A673 (cell line): ENCODE results near the gene CD163L1. TPM values are rescaled to one million over a fixed set of nuclear protein-coding genes. Genes with fewer than 3 reads are reported as not detected.

Source experiments
- BruUV-seq: library from RNA; stranded (reverse); fragments of 400-500 nt; replicated peaks from 2 replicates; lab custom pipeline; 2021; lab: Mats Ljungman, UMichigan
- CTCF ChIA-PET: fragments of 300-600 bp; sonication (Branson Sonifier 250); formaldehyde crosslinking; loops from one replicate; lab custom pipeline; 2022; ENCODE audit warnings: antibody characterized with exemption; lab: Charles Lee
- POLR2A ChIA-PET: fragments of 300-600 bp; sonication (Branson Sonifier 250); formaldehyde crosslinking; loops from one replicate; lab custom pipeline; 2022; ENCODE audit warnings: antibody characterized with exemption; ENCODE audit not compliant: low non-redundant PET; lab: Charles Lee
- DNase-seq: peaks from one replicate; pipeline ENCODE4 v3.0.0-alpha.2; 2015; ENCODE audit warnings: low spot score
- H3K27ac ChIP-seq: fragments of 200-600 bp; sonication (generic); 2 replicates; pipeline ENCODE4 v1.5.1; 2016; ENCODE audit warnings: mixed run types, low read depth, mild to moderate bottlenecking, mixed read lengths, antibody characterized with exemption, low read length; ENCODE audit not compliant: poor library complexity, severe bottlenecking
- H3K27me3 ChIP-seq: fragments of 200-600 bp; sonication (generic); replicated peaks from 2 replicates; pipeline ENCODE4 v1.6.1; 2017; ENCODE audit warnings: mixed run types, low read depth, mild to moderate bottlenecking, mixed read lengths, antibody characterized with exemption, low read length; ENCODE audit not compliant: insufficient read depth, poor library complexity
- H3K36me3 ChIP-seq: fragments of 200-600 bp; sonication (generic); 2 replicates; pipeline ENCODE4 v1.6.1; 2016; ENCODE audit warnings: mixed run types, mild to moderate bottlenecking, mixed read lengths, antibody characterized with exemption, low read length; ENCODE audit not compliant: insufficient read depth, poor library complexity, severe bottlenecking
- H3K4me1 ChIP-seq: fragments of 200-600 bp; sonication (generic); 2 replicates; pipeline ENCODE4 v1.6.1; 2017; ENCODE audit warnings: mixed run types, mild to moderate bottlenecking, mixed read lengths, antibody characterized with exemption, low read length; ENCODE audit not compliant: insufficient read depth, poor library complexity, severe bottlenecking
- H3K4me3 ChIP-seq: fragments of 200-600 bp; sonication (generic); 2 replicates; pipeline ENCODE4 v1.5.1; 2016; ENCODE audit warnings: low read depth, mixed run types, mild to moderate bottlenecking, mixed read lengths, low read length; ENCODE audit not compliant: poor library complexity, severe bottlenecking
- H3K9me3 ChIP-seq: fragments of 200-600 bp; sonication (generic); 2 replicates; pipeline ENCODE4 v1.6.1; 2016; ENCODE audit warnings: mixed run types, low read depth, mild to moderate bottlenecking, mixed read lengths, antibody characterized with exemption, low read length; ENCODE audit not compliant: poor library complexity, severe bottlenecking
- EZH2 ChIP-seq: fragments of 200-600 bp; sonication (generic); IDR thresholded peaks from 2 replicates; pipeline ENCODE4 v1.6.1; 2017; ENCODE audit warnings: borderline replicate concordance, low read depth, mild to moderate bottlenecking, mixed read lengths, antibody characterized with exemption, low read length; ENCODE audit not compliant: poor library complexity, severe bottlenecking
- intact Hi-C: fragments of 100-400 bp; cut with micrococcal nuclease; formaldehyde crosslinking; loops from one replicate; pipeline ENCODE4 v1.10.0; 2022; ENCODE audit not compliant: unreplicated experiment
- total RNA-seq: library from RNA; stranded (reverse); gene quantifications from 2 replicates; pipeline ENCODE4 v1.2.3, GENCODE V29; 2021
- TF ChIP-seq, protein P1 (sequence below): fragments of 300-800, 200-600 bp; sonication (generic); conservative IDR thresholded peaks from 2 replicates; pipeline ENCODE4 v1.5.1; 2017; ENCODE audit warnings: low read depth, mild to moderate bottlenecking, antibody characterized with exemption, low read length, moderate library complexity, mixed read lengths

Gene CD163L1
- total RNA-seq, 1 experiment from 2014 or later, result 0.52 TPM

DNA sequence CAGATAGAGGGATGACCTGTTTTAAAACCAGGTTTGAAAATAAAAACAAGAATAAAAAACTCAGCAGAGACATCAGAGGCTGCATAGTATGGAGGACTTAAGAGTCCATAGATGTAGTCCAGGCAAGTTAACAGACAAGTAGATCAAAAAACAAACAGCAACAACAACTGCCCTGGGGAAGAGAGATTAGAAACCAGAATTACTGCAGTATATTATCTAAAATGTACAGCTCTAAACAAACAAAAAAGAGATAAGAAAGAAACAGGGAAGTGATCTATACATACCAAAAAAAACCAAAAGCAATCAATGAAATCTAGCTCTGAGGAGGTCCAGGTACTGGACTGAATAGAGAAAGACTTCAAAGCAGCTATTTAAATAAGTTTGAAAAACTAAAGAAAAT is 91.3 kb downstream of the CD163L1 start:
- ChIA-PET CTCF (no interaction called here), POLR2A (no interaction called here)
- BruUV-seq, result no TSS peak
- no peak overlapping the region for H3K4me3 ChIP-seq
- H3K9me3 ChIP-seq, result no peaks in the 10 kb centered on the region
- DNase-seq, result no peak
- intact Hi-C loops, result no loop called here
- no peaks in the 10 kb centered on the region for H3K36me3 ChIP-seq
- TF ChIP-seq EZH2, result no peak
- peaks cover 9% of the 10 kb centered on the region for H3K27me3 ChIP-seq
- peaks cover 6% of the 10 kb centered on the region for H3K4me1 ChIP-seq
- no peak overlapping the region for H3K27ac ChIP-seq

DNA sequence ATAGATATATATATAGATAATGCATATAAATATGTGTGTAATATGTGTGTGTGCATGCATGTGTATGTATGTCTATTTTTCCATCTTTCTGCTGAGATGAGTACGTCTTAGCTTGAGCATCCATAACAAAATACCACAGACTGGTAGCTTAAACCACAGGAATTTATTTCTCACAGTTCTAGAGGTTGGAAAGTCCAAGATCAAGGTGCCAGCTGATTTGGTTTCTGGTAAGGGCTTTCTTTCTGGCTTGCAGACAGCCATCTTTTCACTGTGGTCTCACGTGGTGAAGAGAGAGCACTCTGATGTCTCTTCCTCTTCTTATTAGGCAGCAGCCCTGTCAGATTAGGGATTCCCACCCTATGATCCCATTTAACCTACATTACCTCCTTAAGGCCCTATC is 92.8 kb downstream of the CD163L1 start:
- TF ChIP-seq, protein P1, sequence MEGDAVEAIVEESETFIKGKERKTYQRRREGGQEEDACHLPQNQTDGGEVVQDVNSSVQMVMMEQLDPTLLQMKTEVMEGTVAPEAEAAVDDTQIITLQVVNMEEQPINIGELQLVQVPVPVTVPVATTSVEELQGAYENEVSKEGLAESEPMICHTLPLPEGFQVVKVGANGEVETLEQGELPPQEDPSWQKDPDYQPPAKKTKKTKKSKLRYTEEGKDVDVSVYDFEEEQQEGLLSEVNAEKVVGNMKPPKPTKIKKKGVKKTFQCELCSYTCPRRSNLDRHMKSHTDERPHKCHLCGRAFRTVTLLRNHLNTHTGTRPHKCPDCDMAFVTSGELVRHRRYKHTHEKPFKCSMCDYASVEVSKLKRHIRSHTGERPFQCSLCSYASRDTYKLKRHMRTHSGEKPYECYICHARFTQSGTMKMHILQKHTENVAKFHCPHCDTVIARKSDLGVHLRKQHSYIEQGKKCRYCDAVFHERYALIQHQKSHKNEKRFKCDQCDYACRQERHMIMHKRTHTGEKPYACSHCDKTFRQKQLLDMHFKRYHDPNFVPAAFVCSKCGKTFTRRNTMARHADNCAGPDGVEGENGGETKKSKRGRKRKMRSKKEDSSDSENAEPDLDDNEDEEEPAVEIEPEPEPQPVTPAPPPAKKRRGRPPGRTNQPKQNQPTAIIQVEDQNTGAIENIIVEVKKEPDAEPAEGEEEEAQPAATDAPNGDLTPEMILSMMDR, result no peak
- no peak for TF ChIP-seq EZH2
- Histone ChIP-seq H3K36me3 (no peaks in the 10 kb centered on the region), H3K27me3 (no peaks in the 10 kb centered on the region), H3K27ac (no peak overlapping the region), H3K9me3 (no peaks in the 10 kb centered on the region), H3K4me1 (peaks cover 6% of the 10 kb centered on the region), H3K4me3 (no peak overlapping the region)
- POLR2A ChIA-PET, result no interaction called here
- intact Hi-C loops, result no loop called here
- CTCF ChIA-PET, result no interaction called here
- no TSS peak for BruUV-seq
- DNase-seq, result no peak

DNA sequence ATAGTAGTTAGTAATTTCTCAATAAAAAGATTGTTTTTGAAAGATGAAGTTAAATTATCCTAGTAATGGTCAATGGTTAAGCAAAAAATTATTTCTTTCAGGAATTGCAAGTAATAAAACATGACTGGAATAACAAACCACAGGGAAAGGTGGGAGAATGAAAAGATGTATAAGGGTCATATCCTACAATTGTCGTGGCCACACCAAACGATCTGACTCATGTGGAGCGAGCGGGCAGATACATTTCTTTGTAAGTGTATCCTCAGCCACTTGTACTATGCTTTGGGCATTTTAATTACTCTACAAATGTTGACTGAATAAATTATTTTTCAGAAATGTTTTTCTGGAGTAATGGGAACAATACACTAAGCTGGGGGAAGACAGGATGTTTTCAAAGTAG is 94.5 kb downstream of the CD163L1 start:
- TF ChIP-seq, protein P1, result no peak
- DNase-seq, result no peak
- H3K27me3 ChIP-seq, result no peaks in the 10 kb centered on the region
- BruUV-seq, result no TSS peak
- H3K36me3 ChIP-seq, result no peaks in the 10 kb centered on the region
- intact Hi-C loops, result no loop called here
- ChIA-PET POLR2A (no interaction called here), CTCF (no interaction called here)
- H3K4me3 ChIP-seq, result no peak overlapping the region
- H3K4me1 ChIP-seq, result peaks cover 6% of the 10 kb centered on the region
- H3K27ac ChIP-seq, result no peak overlapping the region
- H3K9me3 ChIP-seq, result no peaks in the 10 kb centered on the region

DNA sequence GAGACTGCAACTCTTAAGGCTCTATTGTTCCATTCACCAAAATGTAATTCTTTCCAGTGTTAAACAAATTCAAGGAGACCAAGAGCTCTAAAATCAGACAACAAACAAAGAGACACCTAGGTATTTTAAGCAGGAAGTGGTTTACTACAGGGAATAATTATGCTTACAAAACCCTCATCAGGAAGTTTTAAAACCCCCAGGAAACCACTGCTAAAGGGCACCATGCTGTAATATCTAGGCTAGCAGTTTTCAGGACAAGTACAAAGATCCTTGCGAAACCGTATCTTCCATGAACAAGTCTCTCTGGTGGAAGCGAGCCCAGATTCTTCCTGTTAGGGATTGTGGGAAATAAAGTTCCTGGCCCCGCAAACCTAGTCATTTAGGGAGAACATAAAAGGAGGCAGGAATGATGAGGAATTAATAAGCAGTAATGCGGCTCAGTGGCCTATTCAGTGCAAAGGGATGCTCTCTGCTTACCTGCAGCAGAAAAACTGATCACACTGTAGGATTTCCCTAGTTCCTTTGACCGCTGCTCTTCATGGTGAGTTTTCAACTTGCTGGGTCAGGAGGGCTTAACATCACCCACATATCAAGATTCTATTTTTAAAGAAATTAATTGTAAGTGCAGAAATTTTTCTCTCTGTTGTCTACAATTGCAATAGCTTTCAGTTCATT is 97.3 kb downstream of the CD163L1 start:
- H3K9me3 ChIP-seq, result no peaks in the 10 kb centered on the region
- BruUV-seq, result no TSS peak
- DNase-seq, result peak; percentile 88
- TF ChIP-seq EZH2, result no peak
- TF ChIP-seq, protein P1, result no peak
- H3K4me1 ChIP-seq, result no peaks in the 10 kb centered on the region
- CTCF ChIA-PET, result no interaction called here
- H3K27ac ChIP-seq, result no peak overlapping the region
- H3K27me3 ChIP-seq, result no peaks in the 10 kb centered on the region
- H3K36me3 ChIP-seq, result no peaks in the 10 kb centered on the region
- intact Hi-C loops, result no loop called here
- POLR2A ChIA-PET, result no interaction called here
- H3K4me3 ChIP-seq, result no peak overlapping the region
